K562 (cell line): ENCODE data around the gene SMIM21. TPM values are rescaled to one million over a fixed set of nuclear protein-coding genes. Genes with fewer than 3 reads are reported as not detected.

Experiments used
- BRF1 ChIP-seq: IDR thresholded peaks from 3 replicates; pipeline ENCODE4 v1.6.1; 2011; ENCODE audit warnings: borderline replicate concordance, mild to moderate bottlenecking; ENCODE audit not compliant: insufficient read length; ENCODE audit errors: extremely low read depth
- DIDO1 ChIP-seq: fragments of 450-650 bp; IDR thresholded peaks from 2 replicates; pipeline ENCODE4 v1.6.1; 2016; ENCODE audit warnings: low read depth, missing biosample characterization, missing genetic modification characterization
- DPF2 ChIP-seq: fragments of 450-650 bp; IDR thresholded peaks from 2 replicates; pipeline ENCODE4 v1.6.1; 2016
- ESRRA ChIP-seq: fragments of 450-650 bp; IDR thresholded peaks from 2 replicates; pipeline ENCODE4 v1.6.1; 2014; ENCODE audit warnings: low read depth, mild to moderate bottlenecking, moderate library complexity, borderline replicate concordance
- HDAC3 ChIP-seq: fragments of 450-650 bp; IDR thresholded peaks from 2 replicates; pipeline ENCODE4 v1.6.1; 2018; ENCODE audit warnings: borderline replicate concordance, mild to moderate bottlenecking, moderate library complexity; ENCODE audit not compliant: partially characterized antibody
- PCBP1 ChIP-seq: fragments of 200-400 bp; formaldehyde crosslinking; IDR thresholded peaks from 2 replicates; pipeline ENCODE4 v1.6.1; 2018; ENCODE audit warnings: mild to moderate bottlenecking, low read depth, low read length; ENCODE audit not compliant: poor library complexity, severe bottlenecking
- ZNF311 ChIP-seq: fragments of 250-450 bp; sonication (Bioruptor Pico); IDR thresholded peaks from 2 replicates; pipeline ENCODE4 v1.4.0; 2020; ENCODE audit warnings: mild to moderate bottlenecking, moderate library complexity
- ZNF76 ChIP-seq: fragments of 250-450 bp; sonication (Bioruptor Pico); IDR thresholded peaks from 2 replicates; pipeline ENCODE4 v1.4.0; 2020; ENCODE audit warnings: mild to moderate bottlenecking, moderate library complexity, borderline replicate concordance
- polyA plus RNA-seq, 8 experiments: library from polyadenylated mRNA; depleted of rRNA in 4 of 8; stranded (reverse) in 5 of 8; unstranded in 3 of 8; fragments of >200 nt; fragmentation: Nextera tagmentation in 2 of 8; fragmentation: Illumina TruSeq in 1 of 8; extraction: Ambion mirVana in 2 of 8; extraction: Trizol in 1 of 8; gene quantifications; 2 replicates each; pipeline versions ENCODE4 v1.2.1 to v1.2.3, GENCODE V29; 2011 to 2014; ENCODE audit warnings: inconsistent platforms in 1 of 8, missing spikeins in 1 of 8
- total RNA-seq, 7 experiments: library from RNA; depleted of rRNA in 6 of 7; stranded (reverse); fragments of >200 nt in 6 of 7; fragmentation: Illumina TruSeq in 2 of 7; extraction: Trizol in 2 of 7; gene quantifications; 2 replicates each; pipeline versions ENCODE4 v1.2.1 to v1.2.3, GENCODE V29; 2011 to 2021; ENCODE audit warnings: low replicate concordance in 1 of 7
- TF ChIP-seq, protein P1 (sequence below): fragments of 250-450 bp; sonication (Bioruptor Pico); IDR thresholded peaks from 2 replicates; pipeline ENCODE4 v1.4.0; 2020; ENCODE audit warnings: mild to moderate bottlenecking, moderate library complexity, borderline replicate concordance
- TF ChIP-seq, protein P2 (sequence below): fragments of 250-450 bp; sonication (Bioruptor Pico); IDR thresholded peaks from 2 replicates; pipeline ENCODE4 v1.5.0; 2022; ENCODE audit warnings: mild to moderate bottlenecking
- TF ChIP-seq, protein P3 (sequence below): fragments of 450-650 bp; IDR thresholded peaks from 2 replicates; pipeline ENCODE4 v1.7.1; 2018; ENCODE audit warnings: mild to moderate bottlenecking, low read depth; ENCODE audit not compliant: partially characterized antibody

Gene SMIM21
- total and polyA plus RNA-seq, 9 of the 15 experiments (the other 6 are each of a cell fraction or from before 2014, with no cell fraction given), result not detected

DNA sequence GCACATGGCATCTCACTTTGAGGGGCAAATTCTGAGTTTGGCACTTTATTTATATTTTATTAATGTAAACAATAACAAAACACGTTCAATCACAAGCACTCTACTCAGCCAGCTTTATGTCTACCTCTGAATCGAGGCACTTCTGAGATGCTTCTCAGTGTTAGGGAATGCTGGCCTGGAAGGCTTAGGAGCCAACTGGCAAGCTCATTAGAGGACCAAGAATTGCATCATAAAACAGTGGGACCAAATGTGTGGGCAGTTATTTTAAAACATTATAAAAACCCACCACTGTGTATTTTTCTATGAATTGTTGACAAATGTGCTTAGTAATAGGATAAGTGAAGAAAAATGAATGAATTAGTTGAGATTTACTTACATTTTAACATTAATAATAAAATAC lies 46.8 kb upstream of the SMIM21 start (continued):
- TF ChIP-seq, protein P1, sequence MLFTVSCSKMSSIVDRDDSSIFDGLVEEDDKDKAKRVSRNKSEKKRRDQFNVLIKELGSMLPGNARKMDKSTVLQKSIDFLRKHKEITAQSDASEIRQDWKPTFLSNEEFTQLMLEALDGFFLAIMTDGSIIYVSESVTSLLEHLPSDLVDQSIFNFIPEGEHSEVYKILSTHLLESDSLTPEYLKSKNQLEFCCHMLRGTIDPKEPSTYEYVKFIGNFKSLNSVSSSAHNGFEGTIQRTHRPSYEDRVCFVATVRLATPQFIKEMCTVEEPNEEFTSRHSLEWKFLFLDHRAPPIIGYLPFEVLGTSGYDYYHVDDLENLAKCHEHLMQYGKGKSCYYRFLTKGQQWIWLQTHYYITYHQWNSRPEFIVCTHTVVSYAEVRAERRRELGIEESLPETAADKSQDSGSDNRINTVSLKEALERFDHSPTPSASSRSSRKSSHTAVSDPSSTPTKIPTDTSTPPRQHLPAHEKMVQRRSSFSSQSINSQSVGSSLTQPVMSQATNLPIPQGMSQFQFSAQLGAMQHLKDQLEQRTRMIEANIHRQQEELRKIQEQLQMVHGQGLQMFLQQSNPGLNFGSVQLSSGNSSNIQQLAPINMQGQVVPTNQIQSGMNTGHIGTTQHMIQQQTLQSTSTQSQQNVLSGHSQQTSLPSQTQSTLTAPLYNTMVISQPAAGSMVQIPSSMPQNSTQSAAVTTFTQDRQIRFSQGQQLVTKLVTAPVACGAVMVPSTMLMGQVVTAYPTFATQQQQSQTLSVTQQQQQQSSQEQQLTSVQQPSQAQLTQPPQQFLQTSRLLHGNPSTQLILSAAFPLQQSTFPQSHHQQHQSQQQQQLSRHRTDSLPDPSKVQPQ (CRISPR knock-in tag), result no peak
- no peak for TF ChIP-seq HDAC3
- TF ChIP-seq, protein P2, sequence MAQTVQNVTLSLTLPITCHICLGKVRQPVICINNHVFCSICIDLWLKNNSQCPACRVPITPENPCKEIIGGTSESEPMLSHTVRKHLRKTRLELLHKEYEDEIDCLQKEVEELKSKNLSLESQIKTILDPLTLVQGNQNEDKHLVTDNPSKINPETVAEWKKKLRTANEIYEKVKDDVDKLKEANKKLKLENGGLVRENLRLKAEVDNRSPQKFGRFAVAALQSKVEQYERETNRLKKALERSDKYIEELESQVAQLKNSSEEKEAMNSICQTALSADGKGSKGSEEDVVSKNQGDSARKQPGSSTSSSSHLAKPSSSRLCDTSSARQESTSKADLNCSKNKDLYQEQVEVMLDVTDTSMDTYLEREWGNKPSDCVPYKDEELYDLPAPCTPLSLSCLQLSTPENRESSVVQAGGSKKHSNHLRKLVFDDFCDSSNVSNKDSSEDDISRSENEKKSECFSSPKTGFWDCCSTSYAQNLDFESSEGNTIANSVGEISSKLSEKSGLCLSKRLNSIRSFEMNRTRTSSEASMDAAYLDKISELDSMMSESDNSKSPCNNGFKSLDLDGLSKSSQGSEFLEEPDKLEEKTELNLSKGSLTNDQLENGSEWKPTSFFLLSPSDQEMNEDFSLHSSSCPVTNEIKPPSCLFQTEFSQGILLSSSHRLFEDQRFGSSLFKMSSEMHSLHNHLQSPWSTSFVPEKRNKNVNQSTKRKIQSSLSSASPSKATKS (CRISPR knock-in tag), result no peak
- no peak for TF ChIP-seq DPF2
- TF ChIP-seq, protein P3, sequence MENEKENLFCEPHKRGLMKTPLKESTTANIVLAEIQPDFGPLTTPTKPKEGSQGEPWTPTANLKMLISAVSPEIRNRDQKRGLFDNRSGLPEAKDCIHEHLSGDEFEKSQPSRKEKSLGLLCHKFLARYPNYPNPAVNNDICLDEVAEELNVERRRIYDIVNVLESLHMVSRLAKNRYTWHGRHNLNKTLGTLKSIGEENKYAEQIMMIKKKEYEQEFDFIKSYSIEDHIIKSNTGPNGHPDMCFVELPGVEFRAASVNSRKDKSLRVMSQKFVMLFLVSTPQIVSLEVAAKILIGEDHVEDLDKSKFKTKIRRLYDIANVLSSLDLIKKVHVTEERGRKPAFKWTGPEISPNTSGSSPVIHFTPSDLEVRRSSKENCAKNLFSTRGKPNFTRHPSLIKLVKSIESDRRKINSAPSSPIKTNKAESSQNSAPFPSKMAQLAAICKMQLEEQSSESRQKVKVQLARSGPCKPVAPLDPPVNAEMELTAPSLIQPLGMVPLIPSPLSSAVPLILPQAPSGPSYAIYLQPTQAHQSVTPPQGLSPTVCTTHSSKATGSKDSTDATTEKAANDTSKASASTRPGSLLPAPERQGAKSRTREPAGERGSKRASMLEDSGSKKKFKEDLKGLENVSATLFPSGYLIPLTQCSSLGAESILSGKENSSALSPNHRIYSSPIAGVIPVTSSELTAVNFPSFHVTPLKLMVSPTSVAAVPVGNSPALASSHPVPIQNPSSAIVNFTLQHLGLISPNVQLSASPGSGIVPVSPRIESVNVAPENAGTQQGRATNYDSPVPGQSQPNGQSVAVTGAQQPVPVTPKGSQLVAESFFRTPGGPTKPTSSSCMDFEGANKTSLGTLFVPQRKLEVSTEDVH, result no peak
- TF ChIP-seq ZNF311 (CRISPR knock-in tag), result no peak
- no peak for TF ChIP-seq PCBP1
- TF ChIP-seq ESRRA, result no peak
- no peak for TF ChIP-seq DIDO1 (tag)
- no peak for TF ChIP-seq BRF1
- no peak for TF ChIP-seq ZNF76 (CRISPR knock-in tag)
